ENCODE data around the gene SLC38A8.

The SLC38A8 gene

GRCh38 chr16:84058211-84058610, 15.6 kb upstream of the SLC38A8 start:
- TF ChIP-seq USF1 (IDR thresholded peaks at IDR 0.05), result no peak
- TF ChIP-seq CREB1 (IDR thresholded peaks at IDR 0.05; ENCODE audit: low read depth), result no peak
- TF ChIP-seq TCF12 (IDR thresholded peaks at IDR 0.05; ENCODE audit: low read depth), result no peak

GRCh38 chr16:84056933-84057332, 14.3 kb upstream of the SLC38A8 start:
- TF ChIP-seq EP300 (IDR thresholded peaks at IDR 0.05; ENCODE audit: borderline replicate concordance), result no peak
- no peak for TF ChIP-seq TCF12 (IDR thresholded peaks at IDR 0.05; ENCODE audit: low read depth)
- no peak for TF ChIP-seq TEAD4 (IDR thresholded peaks at IDR 0.05)
- TF ChIP-seq USF1 (IDR thresholded peaks at IDR 0.05), result no peak
- TF ChIP-seq MAX (IDR thresholded peaks at IDR 0.05), result no peak
- no peak for TF ChIP-seq NFIC (IDR thresholded peaks at IDR 0.05)
- TF ChIP-seq RAD21 (IDR thresholded peaks at IDR 0.05; ENCODE audit: low read depth), result no peak
- TF ChIP-seq CREB1 (IDR thresholded peaks at IDR 0.05; ENCODE audit: low read depth), result no peak
- TF ChIP-seq FOXM1 (IDR thresholded peaks at IDR 0.05; ENCODE audit: borderline replicate concordance, low read depth), result no peak

- TF ChIP-seq YY1 (IDR thresholded peaks at IDR 0.05; ENCODE audit: low read depth) (no peak), CEBPB (IDR thresholded peaks at IDR 0.05) (no peak), USF1 (IDR thresholded peaks at IDR 0.05) (no peak), MAX (IDR thresholded peaks at IDR 0.05) (no peak), EP300 (IDR thresholded peaks at IDR 0.05; ENCODE audit: borderline replicate concordance) (no peak), RAD21 (IDR thresholded peaks at IDR 0.05; ENCODE audit: low read depth) (no peak), TCF12 (IDR thresholded peaks at IDR 0.05; ENCODE audit: low read depth) (no peak), REST (IDR thresholded peaks at IDR 0.05; ENCODE audit: low read depth) (no peak), CREB1 (IDR thresholded peaks at IDR 0.05; ENCODE audit: low read depth) (no peak), FOXM1 (IDR thresholded peaks at IDR 0.05; ENCODE audit: borderline replicate concordance, low read depth) (no peak)
Observed at GRCh38 chr16:84055801-84056634, 13.4 kb upstream of the SLC38A8 start.

GRCh38 chr16:84055366-84055765, 12.8 kb upstream of the SLC38A8 start:
- no peak for TF ChIP-seq REST (IDR thresholded peaks at IDR 0.05; ENCODE audit: low read depth)
- no peak for TF ChIP-seq FOXM1 (IDR thresholded peaks at IDR 0.05; ENCODE audit: borderline replicate concordance, low read depth)
- no peak for TF ChIP-seq ZBTB7A (IDR thresholded peaks at IDR 0.05; ENCODE audit: low read depth)
- TF ChIP-seq USF1 (IDR thresholded peaks at IDR 0.05), result no peak
- no peak for TF ChIP-seq EGR1 (IDR thresholded peaks at IDR 0.05)
- TF ChIP-seq NFIC (IDR thresholded peaks at IDR 0.05), result peak; percentile 19; the same call in 1 of the 2 replicates
- no peak for TF ChIP-seq TAF1 (IDR thresholded peaks at IDR 0.05; ENCODE audit: low read depth)

- TF ChIP-seq REST (IDR thresholded peaks at IDR 0.05; ENCODE audit: low read depth), result no peak
- no peak for TF ChIP-seq EGR1 (IDR thresholded peaks at IDR 0.05)
- no peak for TF ChIP-seq CREB1 (IDR thresholded peaks at IDR 0.05; ENCODE audit: low read depth)
- TF ChIP-seq TAF1 (IDR thresholded peaks at IDR 0.05; ENCODE audit: low read depth), result no peak
- TF ChIP-seq TEAD4 (IDR thresholded peaks at IDR 0.05), result no peak
- TF ChIP-seq ZBTB7A (IDR thresholded peaks at IDR 0.05; ENCODE audit: low read depth), result no peak
- TF ChIP-seq FOXM1 (IDR thresholded peaks at IDR 0.05; ENCODE audit: borderline replicate concordance, low read depth), result no peak
- TF ChIP-seq NFIC (IDR thresholded peaks at IDR 0.05), result no peak
- TF ChIP-seq EP300 (IDR thresholded peaks at IDR 0.05; ENCODE audit: borderline replicate concordance), result no peak
Observed at GRCh38 chr16:84054916-84055315, 12.3 kb upstream of the SLC38A8 start.
